Liver (tissue), 3 donors: ENCODE data around the gene CD96.

Experiments
- CTCF ChIP-seq: fragments of 150-350 bp; IDR thresholded peaks from 2 replicates; pipeline ENCODE4 v1.5.1; 2017; ENCODE audit warnings: improper control_type of control experiment, low read depth, low read length; ENCODE audit not compliant: missing input control
- EGR1 ChIP-seq, 2 donors: IDR thresholded peaks; 2 replicates each; pipeline ENCODE4 v1.6.1; 2016 to 2018; ENCODE audit warnings: antibody characterized with exemption in 2 of 2, low read depth in 2 of 2
- FOXA1 ChIP-seq: IDR thresholded peaks from 2 replicates; pipeline ENCODE4 v1.6.1; 2016; ENCODE audit warnings: antibody characterized with exemption
- GABPA ChIP-seq, 2 donors: IDR thresholded peaks in 1 of 2; conservative IDR thresholded peaks in 1 of 2; 2 replicates each; pipeline ENCODE4 v1.6.1; 2016; ENCODE audit warnings: antibody characterized with exemption in 2 of 2, mild to moderate bottlenecking in 1 of 2, moderate library complexity in 1 of 2
- JUND ChIP-seq, 2 donors: IDR thresholded peaks; 2 replicates each; pipeline ENCODE4 v1.6.1; 2016; ENCODE audit warnings: antibody characterized with exemption in 2 of 2
- MAX ChIP-seq: IDR thresholded peaks from 2 replicates; pipeline ENCODE4 v1.6.1; 2016; ENCODE audit warnings: antibody characterized with exemption
- RAD21 ChIP-seq, 2 donors: IDR thresholded peaks; 2 replicates each; pipeline ENCODE4 v1.6.1; 2016; ENCODE audit warnings: antibody characterized with exemption in 2 of 2, mild to moderate bottlenecking in 2 of 2
- REST ChIP-seq: IDR thresholded peaks from 2 replicates; pipeline ENCODE4 v1.6.1; 2016; ENCODE audit warnings: antibody characterized with exemption, mild to moderate bottlenecking
- RXRA ChIP-seq, 2 donors: IDR thresholded peaks; 2 replicates each; pipeline ENCODE4 v1.6.1; 2017 to 2018; ENCODE audit warnings: antibody characterized with exemption in 2 of 2, mild to moderate bottlenecking in 1 of 2
- SP1 ChIP-seq: IDR thresholded peaks from 2 replicates; pipeline ENCODE4 v1.6.1; 2018; ENCODE audit warnings: antibody characterized with exemption, mild to moderate bottlenecking
- TAF1 ChIP-seq: conservative IDR thresholded peaks from 2 replicates; pipeline ENCODE4 v1.6.1; 2016; ENCODE audit warnings: antibody characterized with exemption, mild to moderate bottlenecking
- donor health status: healthy.
- donor health status: healthy.

GRCh38 chr3:111653766-111654165, 111.8 kb downstream of the CD96 start:
- TF ChIP-seq RXRA (IDR thresholded peaks at IDR 0.05) (no peak), CTCF (no peak), MAX (no peak), JUND (IDR thresholded peaks at IDR 0.05) (no peak), TAF1 (no peak), FOXA1 (no peak), GABPA (IDR thresholded peaks at IDR 0.05 in 1 of 2, conservative IDR thresholded peaks at IDR 0.05 in 1 of 2) (no peak), RAD21 (IDR thresholded peaks at IDR 0.05) (no peak), REST (no peak), EGR1 (IDR thresholded peaks at IDR 0.05; ENCODE audit: low read depth in 2 of 2) (no peak), SP1 (no peak)
